Neutrophil (primary cell): ENCODE data around the gene PACSIN3.

Experiments
- H3K27ac ChIP-seq: fragments of 200-600 bp; sonication (generic); 2 replicates; pipeline ENCODE4 v1.5.1; 2016; ENCODE audit warnings: mild to moderate bottlenecking, moderate library complexity
- H3K27me3 ChIP-seq: fragments of 200-600 bp; sonication (generic); 2 replicates; pipeline ENCODE4 v1.6.0; 2016; ENCODE audit warnings: mild to moderate bottlenecking
- H3K36me3 ChIP-seq: fragments of 200-600 bp; sonication (generic); 2 replicates; pipeline ENCODE4 v1.5.1; 2017
- H3K4me1 ChIP-seq, 2 experiments: fragments of 200-600 bp in 1 of 2; sonication (generic) in 1 of 2; 1 replicate in 1 of 2; 2 replicates in 1 of 2; pipeline versions ENCODE4 v1.5.1 to v1.6.1; 2013 to 2016; ENCODE audit warnings: low read depth in 1 of 2, low read length in 1 of 2, mild to moderate bottlenecking in 1 of 2, moderate library complexity in 1 of 2; ENCODE audit not compliant: control insufficient read depth in 1 of 2, insufficient read depth in 1 of 2
- H3K4me3 ChIP-seq, 2 experiments: fragments of 200-600 bp in 1 of 2; sonication (generic) in 1 of 2; 1 replicate in 1 of 2; 2 replicates in 1 of 2; pipeline ENCODE4 v1.5.1; 2013 to 2016; ENCODE audit warnings: low read depth in 1 of 2, low read length in 1 of 2, mild to moderate bottlenecking in 1 of 2, moderate library complexity in 1 of 2
- H3K9me3 ChIP-seq: fragments of 200-600 bp; sonication (generic); 2 replicates; pipeline ENCODE4 v1.5.1; 2016
- CTCF ChIP-seq: fragments of 200-600 bp; sonication (generic); IDR thresholded peaks from 2 replicates; pipeline ENCODE4 v1.5.1; 2016; ENCODE audit warnings: antibody characterized with exemption

PACSIN3 gene

GRCh38 chr11:47163193-47163592 lies 23.0 kb downstream of the PACSIN3 start:
- H3K4me1 ChIP-seq = no peaks in the 10 kb centered on the region
- H3K27ac ChIP-seq = no peak overlapping the region
- TF ChIP-seq CTCF = no peak
- H3K9me3 ChIP-seq = no peaks in the 10 kb centered on the region
- peaks cover 64% of the 10 kb centered on the region for H3K36me3 ChIP-seq
- H3K4me3 ChIP-seq = no peak overlapping the region
- no peaks in the 10 kb centered on the region for H3K27me3 ChIP-seq

- TF ChIP-seq CTCF = no peak
- Histone ChIP-seq H3K4me1 (no peaks in the 10 kb centered on the region), H3K27me3 (no peaks in the 10 kb centered on the region), H3K9me3 (no peaks in the 10 kb centered on the region), H3K36me3 (peaks cover 57% of the 10 kb centered on the region), H3K27ac (no peak overlapping the region), H3K4me3 (no peak overlapping the region)
Measured at GRCh38 chr11:47162426-47162825, 23.8 kb downstream of the PACSIN3 start.

- TF ChIP-seq CTCF = no peak
- H3K4me3 ChIP-seq = no peak overlapping the region
- no peaks in the 10 kb centered on the region for H3K9me3 ChIP-seq
- H3K27me3 ChIP-seq = no peaks in the 10 kb centered on the region
- peaks cover 55% of the 10 kb centered on the region for H3K36me3 ChIP-seq
- H3K27ac ChIP-seq = no peak overlapping the region
- no peaks in the 10 kb centered on the region for H3K4me1 ChIP-seq
Measured at GRCh38 chr11:47161890-47162289, 24.3 kb downstream of the PACSIN3 start.

GRCh38 chr11:47161134-47161854 lies 24.9 kb downstream of the PACSIN3 start:
- Histone ChIP-seq H3K27me3 (no peaks in the 10 kb centered on the region), H3K4me1 (no peaks in the 10 kb centered on the region), H3K27ac (no peak overlapping the region), H3K9me3 (no peaks in the 10 kb centered on the region), H3K4me3 (no peak overlapping the region), H3K36me3 (peaks cover 50% of the 10 kb centered on the region)
- peak; percentile 37 for TF ChIP-seq CTCF

GRCh38 chr11:47160753-47161133 lies 25.5 kb downstream of the PACSIN3 start:
- Histone ChIP-seq H3K27me3 (peaks cover 3% of the 10 kb centered on the region), H3K9me3 (no peaks in the 10 kb centered on the region), H3K4me1 (no peaks in the 10 kb centered on the region), H3K4me3 (no peak overlapping the region), H3K36me3 (peaks cover 45% of the 10 kb centered on the region), H3K27ac (no peak overlapping the region)
- no peak for TF ChIP-seq CTCF
